ENCODE results near the gene LEP. TPM values are rescaled to one million over a fixed set of nuclear protein-coding genes. Genes with fewer than 3 reads are reported as not detected.

Gene LEP
- total RNA-seq, 4 donors from 2014 or later: 0.54 to 10.2 (median 4.2) TPM

GRCh38 chr7:128265906-128266300, 24.8 kb downstream of the LEP start:
- peak in 1 of 2 donors; percentile 43 for DNase-seq (ENCODE audit: low spot score in 2 of 2)
- H3K4me3 ChIP-seq (ENCODE audit: low read depth, poor library complexity, severe bottlenecking): no peak overlapping the region
- TF ChIP-seq CTCF (IDR thresholded peaks at IDR 0.05) (no peak), POLR2A (IDR thresholded peaks at IDR 0.05) (no peak)
- intact Hi-C loops (cut with DNase I; ENCODE audit: low total_unique reads): no loop called here
- 54% methylated on average over 5 of the region's 5 CpGs for WGBS, 2 donors

- intact Hi-C loops (cut with DNase I; ENCODE audit: low total_unique reads): no loop called here
- no peak for TF ChIP-seq CTCF (IDR thresholded peaks at IDR 0.05)
- TF ChIP-seq POLR2A (IDR thresholded peaks at IDR 0.05): no peak
- 36 to 67% methylated on average over 1 of the region's 1 CpG for WGBS, 2 donors
- no peak for DNase-seq (ENCODE audit: low spot score in 2 of 2)
- no peak overlapping the region for H3K4me3 ChIP-seq (ENCODE audit: low read depth, poor library complexity, severe bottlenecking)
Observed at GRCh38 chr7:128266529-128266882, 25.4 kb downstream of the LEP start.

DNA sequence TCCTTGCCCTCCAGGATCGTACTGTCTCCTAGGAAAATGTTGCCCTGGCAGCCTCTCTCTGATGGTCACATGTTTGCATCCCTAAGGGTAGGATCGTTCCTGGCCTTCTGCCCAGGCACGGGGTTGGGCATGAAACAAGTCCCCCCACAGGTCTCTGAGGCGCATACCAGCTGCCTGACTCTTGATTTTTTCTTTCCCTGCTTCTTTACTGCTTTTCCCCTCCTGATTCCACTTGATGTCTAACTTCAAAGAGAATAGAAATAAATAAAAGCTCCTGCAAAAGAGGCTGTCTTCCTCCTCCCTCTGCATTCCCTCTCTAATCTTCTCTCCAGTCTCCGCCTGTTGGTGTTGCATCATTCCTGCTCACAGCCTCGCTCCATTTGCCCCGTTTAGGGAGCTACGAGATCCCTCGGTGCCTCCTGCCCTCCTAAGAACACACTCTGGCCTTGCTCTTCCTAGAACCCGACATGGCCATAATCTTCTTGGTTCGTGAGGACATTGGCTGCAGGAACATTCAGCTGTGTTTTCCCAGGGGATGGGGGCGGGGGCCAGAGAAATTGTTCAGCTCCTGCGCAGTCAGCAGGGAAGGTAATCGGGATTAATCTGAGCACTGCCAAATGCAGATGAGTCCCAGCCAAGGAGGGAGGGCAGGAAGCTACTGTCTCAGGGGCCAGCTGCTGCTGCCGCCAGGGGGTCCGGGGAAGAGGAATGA, 26.0 kb downstream of the LEP start:
- H3K4me3 ChIP-seq (ENCODE audit: low read depth, poor library complexity, severe bottlenecking): no peak overlapping the region
- TF ChIP-seq POLR2A (IDR thresholded peaks at IDR 0.05) (no peak), CTCF (IDR thresholded peaks at IDR 0.05) (no peak)
- WGBS, 2 donors: 13 to 16% methylated on average over 16 of the region's 16 CpGs
- DNase-seq (ENCODE audit: low spot score in 2 of 2): peak; percentile 71 to 90
- intact Hi-C loops (cut with DNase I; ENCODE audit: low total_unique reads): no loop called here

- WGBS, 2 donors: 23 to 32% methylated on average over 4 of the region's 4 CpGs
- DNase-seq (ENCODE audit: low spot score in 2 of 2): peak in 1 of 2 donors; percentile 46
- no peak overlapping the region for H3K4me3 ChIP-seq (ENCODE audit: low read depth, poor library complexity, severe bottlenecking)
- TF ChIP-seq POLR2A (IDR thresholded peaks at IDR 0.05) (no peak), CTCF (IDR thresholded peaks at IDR 0.05) (no peak)
- intact Hi-C loops (cut with DNase I; ENCODE audit: low total_unique reads): no loop called here
Observed at GRCh38 chr7:128267595-128267924, 26.5 kb downstream of the LEP start.

- WGBS, 2 donors: 55 to 71% methylated on average over 2 of the region's 2 CpGs
- DNase-seq (ENCODE audit: low spot score in 2 of 2): peak in 1 of 2 donors; percentile 50
- intact Hi-C loops (cut with DNase I; ENCODE audit: low total_unique reads): no loop called here
- TF ChIP-seq CTCF (IDR thresholded peaks at IDR 0.05) (no peak), POLR2A (IDR thresholded peaks at IDR 0.05) (no peak)
- no peak overlapping the region for H3K4me3 ChIP-seq (ENCODE audit: low read depth, poor library complexity, severe bottlenecking)
Observed at GRCh38 chr7:128268233-128268632, 27.2 kb downstream of the LEP start.

GRCh38 chr7:128270826-128271272, 29.8 kb downstream of the LEP start:
- intact Hi-C loops (cut with DNase I; ENCODE audit: low total_unique reads): no loop called here
- WGBS, 2 donors: 53 to 54% methylated on average over 17 to 30 of the region's 31 CpGs
- no peak overlapping the region for H3K4me3 ChIP-seq (ENCODE audit: low read depth, poor library complexity, severe bottlenecking)
- TF ChIP-seq CTCF (IDR thresholded peaks at IDR 0.05): no peak
- no peak for TF ChIP-seq POLR2A (IDR thresholded peaks at IDR 0.05)
- DNase-seq (ENCODE audit: low spot score in 2 of 2): peak in 1 of 2 donors; percentile 80
